Stimulated activated CD8-positive, alpha-beta memory T cell treated with anti-CD3 and anti-CD28 coated beads, Interleukin-15, amount 100 ng/mL, for 4 hours (primary cell): ENCODE measurements around the gene ZDHHC14.

Experiments
- DNase-seq, 2 donors: peaks; one replicate each; pipeline ENCODE4 v3.0.0-alpha.2; 2020; ENCODE audit warnings: low read depth in 2 of 2

Gene ZDHHC14

DNA sequence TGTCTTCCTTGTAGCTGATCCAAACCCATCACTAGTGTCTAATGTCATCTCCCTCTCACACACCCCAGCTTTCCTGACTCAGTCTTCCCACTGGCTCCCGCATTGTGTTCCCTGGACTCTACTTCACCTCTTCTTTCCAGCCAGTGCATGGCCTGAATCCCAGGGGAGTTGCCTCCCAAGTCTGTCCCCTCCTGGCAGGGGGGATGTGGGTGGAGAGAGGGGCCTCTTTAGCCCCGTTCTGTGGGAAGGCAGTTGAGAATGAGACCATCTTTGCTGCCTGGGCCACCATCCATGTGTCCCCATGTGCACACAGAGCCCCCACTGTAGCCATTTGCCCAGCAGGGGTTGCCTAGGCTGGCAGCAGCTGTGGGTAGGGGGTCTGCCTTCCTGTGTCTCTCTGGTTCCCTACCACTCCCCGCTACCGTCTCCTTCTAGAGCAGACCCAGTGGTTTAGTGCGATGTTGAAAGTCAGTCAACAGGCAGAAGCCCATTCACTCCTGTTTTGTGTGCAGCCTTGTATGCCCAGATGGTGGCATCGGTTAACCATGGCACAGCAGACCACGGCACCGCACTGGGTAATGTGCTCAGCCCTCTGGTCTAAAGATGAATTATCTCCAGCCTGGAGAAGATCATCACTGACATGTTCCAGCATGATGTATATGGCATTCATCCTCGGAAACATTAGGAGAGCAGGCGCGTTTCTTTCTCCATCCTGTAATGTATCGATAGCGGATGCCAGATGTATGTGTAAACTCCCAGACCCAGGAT, 263.2 kb downstream of the ZDHHC14 start:
- peak in 1 of 2 donors; percentile 3 for DNase-seq

DNA sequence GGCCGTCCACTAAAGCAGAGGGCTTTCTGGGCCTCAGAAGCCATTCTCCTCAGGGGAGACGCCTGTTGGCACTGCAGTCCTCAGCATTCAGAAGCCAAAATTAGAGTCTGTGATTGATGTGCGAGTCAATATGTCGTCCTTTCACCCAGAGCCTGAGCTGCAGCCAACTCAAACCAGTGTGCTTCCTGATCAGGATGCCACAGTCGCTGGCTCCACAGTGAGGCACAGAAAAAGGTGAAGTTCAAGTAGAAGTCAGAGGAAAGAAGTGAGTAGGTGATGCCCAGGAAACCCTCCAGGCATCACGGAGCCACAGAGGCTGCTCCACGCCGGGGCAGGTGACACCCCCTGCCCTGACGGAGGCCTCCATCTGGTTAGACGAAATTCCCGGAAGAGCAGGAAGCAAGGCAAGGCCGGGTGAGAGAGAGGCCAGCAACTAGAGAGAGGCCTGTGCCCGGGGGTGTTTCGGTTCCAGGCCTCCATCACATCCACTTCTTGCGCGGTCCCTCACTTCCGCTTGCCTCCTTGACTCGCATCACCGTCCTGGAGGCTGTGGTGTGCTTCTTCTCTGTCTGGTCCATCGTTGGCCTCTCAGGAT, 264.3 kb downstream of the ZDHHC14 start:
- DNase-seq: no peak

DNA sequence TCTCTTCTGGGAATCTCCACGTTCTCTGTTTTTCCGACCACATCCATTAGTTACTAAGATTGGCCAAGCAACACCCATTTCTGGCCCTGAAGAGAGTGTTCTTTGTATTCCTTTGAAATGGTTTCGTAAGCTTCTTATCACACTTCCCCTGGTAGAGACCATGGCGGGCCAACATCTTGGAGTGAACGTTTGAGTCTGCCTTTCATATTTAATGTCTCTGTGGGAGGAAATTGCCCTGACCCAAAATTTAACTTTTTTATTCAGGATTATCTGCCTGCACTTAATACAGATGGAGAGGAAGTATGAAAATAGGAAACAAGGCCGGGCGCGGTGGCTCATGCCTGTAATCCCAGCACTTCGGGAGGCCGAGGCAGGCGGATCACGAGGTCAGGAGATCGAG, 265.0 kb downstream of the ZDHHC14 start:
- DNase-seq: no peak

DNA sequence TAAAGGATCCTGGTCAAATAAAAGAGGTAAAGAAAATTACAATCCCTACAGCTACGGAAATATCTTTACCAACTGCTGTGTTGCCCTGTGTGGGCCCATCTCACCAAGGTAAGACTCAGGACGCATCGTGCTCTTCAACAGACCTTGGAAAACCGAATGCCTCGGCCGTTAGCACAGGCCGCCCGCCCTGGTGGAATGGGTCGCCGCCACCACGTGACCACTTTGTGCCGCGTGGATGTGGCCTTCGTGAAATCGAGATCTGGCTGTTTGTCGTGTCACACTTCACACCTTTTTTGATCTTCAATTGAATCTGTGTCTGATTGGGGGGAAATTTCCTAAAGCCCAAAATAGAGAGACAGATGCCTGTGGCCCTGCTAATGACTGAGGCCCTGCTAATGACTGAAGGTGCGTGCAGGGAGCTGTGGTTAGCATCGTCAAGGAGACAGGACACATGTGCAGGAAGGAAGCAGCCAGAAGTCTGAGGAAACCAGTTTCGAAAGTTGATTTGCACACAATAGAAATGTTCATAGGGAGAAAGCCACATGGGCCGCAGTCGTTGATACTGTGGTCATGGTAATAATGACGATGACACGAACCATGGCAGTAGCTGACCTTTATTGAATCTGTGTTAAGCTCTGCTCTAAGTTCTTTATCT, 266.4 kb downstream of the ZDHHC14 start:
- no peak for DNase-seq

DNA sequence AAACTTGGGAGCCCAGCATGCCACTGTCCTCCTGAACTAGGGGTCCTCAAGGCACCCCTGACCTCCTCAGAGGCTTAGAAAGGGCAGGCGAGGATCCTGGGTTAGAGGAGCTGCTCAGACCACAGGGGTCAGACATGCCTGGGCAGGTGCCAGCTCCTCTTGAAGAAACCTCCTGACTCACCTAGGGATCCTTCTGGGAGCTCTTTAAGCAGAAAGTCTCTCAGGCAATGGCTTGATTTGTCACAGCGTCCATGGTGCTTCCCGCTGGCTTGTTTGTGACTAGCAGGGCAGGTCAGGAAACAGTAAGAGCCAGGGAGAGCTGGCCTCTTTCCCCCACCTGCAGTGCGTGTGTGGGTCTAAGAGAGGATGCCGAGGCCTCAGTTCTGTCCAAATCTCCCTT, 267.6 kb downstream of the ZDHHC14 start:
- no peak for DNase-seq

DNA sequence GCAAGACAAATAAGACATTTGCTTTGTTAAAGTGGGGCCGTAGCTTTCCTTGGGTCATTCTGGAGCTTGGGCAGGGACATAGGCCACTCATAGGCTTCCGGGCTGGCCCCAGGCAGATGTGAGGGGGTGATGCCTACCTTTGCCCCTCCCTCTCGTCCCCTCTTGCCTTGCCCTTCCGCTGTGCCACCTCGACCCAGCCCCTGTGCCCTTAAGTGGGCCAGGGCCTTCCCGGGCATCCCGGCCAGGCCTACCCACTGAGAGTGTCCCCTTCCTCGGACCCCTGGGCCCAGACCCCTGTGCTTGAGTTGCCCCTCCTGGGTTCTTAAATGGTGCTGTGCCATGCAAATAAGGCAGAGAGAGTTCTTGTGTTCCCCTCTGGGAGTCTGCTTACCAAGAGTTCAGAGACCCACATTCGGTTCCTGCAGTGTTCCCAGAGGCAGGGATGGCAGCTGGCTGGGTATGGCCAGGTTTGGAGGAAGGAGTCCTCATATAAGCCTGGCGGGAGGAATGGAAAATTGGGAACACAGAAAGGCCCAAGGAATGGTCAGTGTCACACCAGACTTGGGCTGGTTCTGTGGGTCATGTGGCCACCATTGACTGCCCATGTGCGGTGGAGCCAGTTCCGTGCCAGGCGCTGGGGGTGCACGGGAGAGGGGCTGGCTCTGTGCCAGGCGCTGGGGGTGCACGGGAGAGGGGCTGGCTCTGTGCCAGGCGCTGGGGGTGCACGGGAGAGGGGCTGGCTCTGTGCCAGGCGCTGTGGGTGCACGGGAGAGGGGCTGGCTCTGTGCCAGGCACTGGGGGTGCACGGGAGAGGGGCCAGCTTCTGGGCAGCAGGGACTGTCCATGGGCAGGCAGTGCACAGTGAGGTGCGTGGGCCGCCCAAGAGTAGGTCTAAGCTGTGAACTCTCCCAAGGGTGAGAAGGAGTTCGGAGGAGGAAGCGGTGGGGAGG, 268.6 kb downstream of the ZDHHC14 start:
- DNase-seq: no peak

DNA sequence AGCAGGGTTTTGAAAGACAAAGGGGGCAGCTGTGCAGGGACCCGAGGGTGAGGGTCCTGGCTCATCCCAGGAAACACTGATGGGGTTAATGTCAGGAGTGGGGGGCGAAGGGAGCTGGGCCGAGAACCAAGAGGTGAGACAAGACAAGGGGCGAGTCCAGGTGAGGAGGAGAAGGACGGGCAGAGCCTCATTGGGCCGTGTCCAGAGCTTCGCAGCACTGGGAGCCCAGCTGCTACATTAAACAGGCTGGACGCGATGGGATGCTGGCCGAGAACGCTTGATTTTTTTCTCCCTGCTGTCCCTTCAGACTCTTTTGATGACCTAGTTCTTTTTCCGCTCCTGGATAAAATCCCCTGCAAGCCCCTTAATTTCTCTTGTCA, 269.3 kb downstream of the ZDHHC14 start:
- no peak for DNase-seq

DNA sequence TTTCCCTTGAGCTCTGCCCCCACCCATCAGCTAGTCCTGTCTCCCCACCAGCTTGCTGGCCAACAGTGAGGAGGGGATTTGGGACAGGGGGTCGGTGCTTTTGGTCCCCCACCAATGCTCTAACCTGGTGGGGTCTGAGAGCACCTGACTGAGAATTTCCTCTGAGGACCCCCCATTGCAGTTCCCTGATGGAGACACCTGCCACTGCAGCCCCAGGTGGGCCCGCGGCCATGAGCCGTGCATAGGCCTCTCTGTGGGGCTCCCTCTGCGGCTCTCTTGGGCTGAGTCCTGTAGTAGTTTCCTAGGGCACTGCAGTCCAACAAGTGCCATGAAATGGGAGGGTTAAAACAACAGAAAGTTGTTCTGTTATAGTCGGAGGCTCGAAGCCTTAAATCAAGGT, 269.8 kb downstream of the ZDHHC14 start:
- no peak for DNase-seq

DNA sequence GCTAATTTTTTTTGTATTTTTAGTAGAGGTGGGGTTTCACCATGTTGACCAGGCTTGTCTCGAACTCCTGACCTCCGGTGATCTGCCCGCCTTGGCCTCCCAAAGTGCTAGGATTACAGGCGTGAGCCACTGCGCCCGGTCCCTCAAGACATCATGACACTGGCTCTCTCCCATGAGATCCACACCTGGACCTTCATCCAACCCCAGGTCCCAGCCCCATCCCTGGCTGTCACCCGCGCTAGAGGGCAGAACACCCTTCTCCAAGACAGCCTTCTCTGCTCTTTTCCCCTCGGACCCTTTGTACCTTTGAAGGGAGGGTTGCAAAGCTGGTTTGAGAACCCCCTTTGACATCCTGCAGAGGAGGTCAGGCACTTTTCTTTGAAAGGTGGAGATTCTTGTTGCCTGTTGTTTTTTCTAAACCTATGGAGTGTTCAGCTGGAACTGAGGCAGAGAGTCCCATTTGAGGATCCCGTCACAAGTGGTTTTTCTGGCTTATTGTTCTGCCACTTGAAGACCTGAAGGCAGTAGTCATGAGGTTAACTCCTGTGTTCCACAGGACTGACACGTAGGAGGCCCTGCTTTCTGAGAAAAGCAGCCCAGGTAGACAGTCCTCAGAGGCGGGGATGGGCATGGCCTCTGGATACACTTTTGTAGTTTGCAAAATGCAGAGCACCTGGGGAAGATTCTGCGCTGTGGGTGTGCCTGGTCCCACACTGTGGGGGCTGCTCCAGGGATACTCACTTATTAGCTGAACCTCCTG, 270.9 kb downstream of the ZDHHC14 start:
- no peak for DNase-seq

DNA sequence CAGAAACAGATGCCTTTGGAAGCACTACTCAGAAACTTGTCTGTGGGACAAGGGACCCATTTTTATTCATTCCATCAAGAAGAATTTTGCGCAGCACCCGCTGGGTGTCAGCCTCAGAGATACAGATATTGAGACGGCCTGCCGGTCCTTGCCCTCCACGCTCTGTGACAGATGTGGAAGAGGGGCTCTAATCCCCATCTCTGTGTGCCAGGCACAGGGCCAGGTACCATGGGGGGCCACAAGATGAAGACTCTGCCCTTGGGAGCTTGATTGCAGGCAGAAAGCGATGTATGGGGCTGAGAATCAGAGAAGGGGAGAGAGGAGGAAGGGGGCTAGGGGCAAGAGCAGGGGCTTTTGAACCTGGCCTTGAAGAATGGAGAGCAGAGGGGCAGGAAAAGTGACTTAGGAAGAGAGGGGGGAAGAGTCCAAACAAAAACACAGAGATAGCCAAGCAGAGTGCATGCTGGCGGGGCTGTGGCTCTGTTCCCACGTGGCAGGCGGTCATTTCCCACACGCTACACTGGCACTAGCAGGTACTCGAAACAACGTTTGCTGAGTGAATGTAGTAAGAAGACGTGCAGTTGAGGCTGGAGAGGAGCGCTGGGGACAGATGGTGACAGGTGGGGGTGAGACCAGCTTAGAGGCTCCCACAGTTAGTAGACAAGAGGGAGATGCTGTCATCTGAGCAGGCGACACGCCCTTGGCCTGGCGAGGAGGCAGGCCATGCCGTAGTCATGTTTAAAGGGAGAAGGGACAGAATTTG, 271.8 kb downstream of the ZDHHC14 start:
- no peak for DNase-seq

DNA sequence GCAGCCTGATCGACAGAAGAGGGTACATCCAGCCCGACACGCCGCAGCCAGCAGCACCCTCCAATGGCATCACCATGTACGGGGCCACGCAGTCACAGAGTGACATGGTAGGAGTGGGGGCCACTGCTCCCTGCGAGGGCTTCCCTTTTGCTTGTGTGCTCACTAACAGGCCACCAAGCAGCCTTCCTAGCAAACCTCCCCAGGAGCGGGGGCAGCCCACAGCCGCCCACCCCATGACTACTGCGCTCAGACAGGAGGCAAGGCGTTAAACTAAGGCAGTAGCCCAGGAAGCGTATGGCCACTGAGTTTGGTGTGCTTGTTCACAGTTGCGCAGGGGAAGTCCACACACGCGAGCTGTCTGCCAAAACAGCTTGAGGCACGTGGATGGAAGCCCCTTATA, 272.5 kb downstream of the ZDHHC14 start:
- no peak for DNase-seq

DNA sequence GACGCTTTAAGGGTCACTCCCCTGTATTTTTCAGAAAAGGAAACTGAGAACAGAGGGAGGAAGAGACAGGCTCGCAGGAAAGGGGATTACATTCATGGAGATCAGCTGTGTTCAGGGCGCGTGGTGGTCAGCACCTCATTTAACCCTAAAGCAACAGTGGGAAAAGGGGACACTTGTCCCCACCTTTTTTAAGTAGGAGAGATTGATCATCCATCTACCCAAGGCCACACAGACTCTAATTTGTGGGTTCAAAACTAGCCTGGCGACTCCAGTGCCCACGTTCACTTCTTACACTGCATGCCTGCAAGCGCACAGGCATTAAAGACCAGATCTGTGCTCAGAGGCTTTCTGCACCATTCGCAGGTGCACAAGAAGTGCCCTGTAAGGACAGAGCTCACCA, 274.1 kb downstream of the ZDHHC14 start:
- no peak for DNase-seq

DNA sequence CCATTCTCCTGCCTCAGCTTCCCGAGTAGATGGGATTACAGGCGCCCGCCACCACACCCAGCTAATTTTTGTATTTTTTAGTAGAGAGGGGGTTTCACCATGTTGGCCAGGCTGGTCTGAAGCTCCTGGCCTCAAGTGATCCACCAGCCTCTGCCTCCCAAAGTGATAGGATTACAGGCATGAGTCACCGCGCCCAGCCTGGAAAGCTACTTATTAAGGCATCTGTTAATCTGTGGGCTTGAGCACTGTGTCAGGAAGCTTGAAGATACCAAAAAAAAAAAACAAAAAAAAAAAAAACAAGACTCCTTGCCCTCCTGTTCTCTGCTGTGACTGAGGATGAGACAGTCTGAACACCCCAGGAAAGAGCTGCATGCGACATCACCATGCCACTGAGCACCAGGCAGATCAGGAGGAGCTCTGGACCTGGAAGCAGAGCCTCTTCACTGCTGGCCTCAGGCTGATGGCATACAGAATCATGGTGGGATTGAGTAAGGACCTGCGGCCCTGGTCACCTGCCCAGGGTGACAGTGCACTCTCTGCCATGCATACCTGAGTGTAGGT, 275.5 kb downstream of the ZDHHC14 start:
- DNase-seq: no peak

DNA sequence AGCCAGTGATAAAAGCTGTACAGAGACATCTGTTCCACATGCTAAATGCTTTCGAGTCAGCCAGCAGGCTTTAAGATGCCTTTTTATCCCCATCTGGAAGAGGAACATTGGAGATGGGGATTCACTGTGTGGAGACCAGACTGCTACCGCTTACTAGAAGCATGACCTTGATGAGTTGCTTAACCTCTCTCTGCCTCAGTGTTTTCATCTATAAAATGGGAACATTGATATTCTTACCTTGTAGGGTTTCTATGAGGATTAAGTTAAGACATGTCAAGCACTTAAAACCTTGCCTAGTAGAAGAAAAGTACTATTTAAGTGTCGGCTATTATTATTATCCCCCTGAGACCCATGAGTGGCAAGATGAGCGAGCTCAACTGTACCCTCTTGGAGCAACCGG, 276.8 kb downstream of the ZDHHC14 start:
- DNase-seq: no peak

DNA sequence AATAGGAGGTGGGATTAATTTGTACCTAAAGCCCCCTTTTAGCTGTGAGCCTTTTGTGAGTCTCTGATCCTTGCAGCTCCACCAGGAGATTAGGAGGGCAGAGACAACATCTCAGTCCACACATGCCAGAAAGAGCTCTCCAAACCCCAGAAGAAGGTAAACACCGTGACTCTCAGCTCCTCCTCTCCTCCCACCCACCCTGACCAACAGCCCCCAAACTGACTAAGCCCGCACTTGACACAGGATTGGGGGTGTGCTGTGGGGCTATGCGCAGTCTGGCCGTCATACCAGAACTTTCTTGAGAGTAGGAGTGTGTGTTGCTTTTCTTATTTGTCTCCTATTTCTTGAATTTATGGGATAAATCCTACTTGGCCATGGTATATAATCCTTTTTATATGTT, 277.3 kb downstream of the ZDHHC14 start:
- no peak for DNase-seq

DNA sequence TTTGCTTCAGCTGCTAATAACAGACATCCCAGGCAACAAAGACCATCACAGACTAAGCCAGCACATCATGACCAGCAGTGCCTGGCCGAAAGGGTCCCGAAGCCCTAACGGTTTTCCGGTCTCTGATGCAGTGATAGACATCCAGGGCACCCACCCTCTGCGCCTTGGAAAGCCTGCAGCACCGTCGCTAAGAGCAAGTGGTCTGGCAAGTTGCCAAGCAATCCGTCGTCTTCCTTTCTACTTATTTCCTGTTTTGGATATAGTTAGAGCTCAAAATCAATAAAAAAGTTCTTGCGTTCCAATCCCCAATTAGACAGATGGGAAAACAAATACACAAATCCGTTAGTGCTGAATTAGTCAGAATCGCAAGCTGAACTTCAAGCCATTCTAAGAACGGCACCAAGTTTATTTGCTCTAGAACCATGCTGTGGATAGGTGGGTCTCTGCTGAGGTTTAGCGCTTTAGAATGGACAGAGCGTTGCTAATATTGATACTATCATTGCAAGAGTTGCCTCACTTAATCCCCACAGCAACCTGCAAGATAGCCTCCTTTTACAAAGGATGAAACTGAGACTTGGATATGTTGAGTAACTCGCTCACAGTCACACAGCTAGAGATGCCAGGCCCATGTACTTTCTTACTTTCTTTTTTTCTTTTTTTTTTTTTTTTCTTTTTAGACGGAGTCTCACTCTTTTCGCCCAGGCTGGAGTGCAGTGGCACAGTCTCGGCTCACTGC, 278.7 kb downstream of the ZDHHC14 start:
- no peak for DNase-seq

DNA sequence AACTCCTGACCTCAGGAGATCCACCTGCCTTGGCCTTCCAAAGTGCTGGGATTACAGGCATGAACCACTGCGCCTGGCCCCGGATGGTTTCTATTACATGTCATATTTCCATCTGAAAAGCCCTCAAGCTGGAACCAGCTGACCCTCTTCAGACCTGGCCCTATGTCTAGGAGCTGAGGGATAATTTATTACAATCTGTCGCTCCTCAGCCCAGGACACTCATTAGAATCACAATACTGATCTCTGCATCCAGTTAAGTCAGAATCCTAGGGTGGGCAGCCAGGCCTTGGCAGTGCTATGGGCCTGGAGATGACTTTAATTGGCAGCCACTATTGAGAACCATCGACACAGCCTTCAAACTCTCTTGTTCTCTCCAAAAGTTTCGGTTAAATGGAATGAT, 279.4 kb downstream of the ZDHHC14 start:
- DNase-seq: no peak

DNA sequence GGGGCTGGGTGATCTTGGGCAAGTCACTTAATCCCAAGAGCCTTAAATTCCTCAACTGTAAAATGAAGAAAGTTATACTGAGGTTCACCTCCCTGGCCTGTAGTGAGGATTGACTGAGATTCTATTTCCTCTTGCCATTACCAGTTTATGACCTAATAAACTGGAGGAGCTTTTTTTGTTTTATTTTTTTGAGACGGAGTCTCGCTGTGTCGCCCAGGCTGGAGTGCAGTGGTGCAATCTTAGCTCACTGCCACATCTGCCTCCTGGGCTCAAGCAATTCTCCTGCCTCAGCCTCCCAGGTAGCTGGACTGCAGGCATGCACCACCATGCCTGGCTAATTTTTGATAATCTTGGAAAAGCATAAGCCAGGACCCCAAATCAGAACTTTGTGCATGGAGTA, 280.7 kb downstream of the ZDHHC14 start:
- no peak for DNase-seq

DNA sequence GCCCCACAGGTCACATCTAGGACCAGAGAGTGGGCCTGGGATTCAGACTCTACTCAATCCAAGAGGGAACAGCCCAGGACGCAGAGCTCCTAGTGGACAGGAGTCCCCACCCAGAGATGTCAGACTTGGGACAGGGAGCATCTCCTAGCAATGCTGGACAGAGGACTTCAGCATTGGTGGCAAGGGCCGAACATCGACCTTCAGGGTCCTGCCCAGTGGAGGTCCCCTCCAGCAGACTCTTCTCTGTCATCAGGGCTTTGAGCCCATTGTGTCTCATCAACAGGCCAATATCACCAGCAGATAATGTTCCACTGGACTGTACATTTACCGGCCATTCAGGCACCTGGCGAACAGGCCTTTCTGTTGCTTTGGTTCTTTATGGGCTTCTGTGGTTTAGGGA, 282.3 kb downstream of the ZDHHC14 start:
- no peak for DNase-seq

DNA sequence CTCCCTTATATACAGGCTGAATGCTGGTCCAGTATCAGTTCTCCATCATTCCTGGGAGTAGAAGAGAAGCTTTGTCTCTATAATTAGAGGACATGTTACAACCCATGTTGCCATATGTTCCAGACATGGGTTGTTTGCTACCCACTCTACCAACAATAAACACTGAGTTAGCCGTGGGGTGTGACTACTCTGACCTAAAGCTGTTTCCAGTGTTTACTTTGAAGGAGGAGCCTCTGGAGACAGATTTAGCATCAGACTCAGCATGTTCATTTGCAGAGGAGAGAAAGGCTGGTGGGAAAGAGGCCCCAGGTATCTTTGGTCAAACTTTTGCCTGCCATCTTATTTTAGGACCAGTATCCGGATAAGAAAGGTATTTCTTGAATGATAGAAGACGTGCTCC, 284.2 kb downstream of the ZDHHC14 start:
- no peak for DNase-seq
